IPS DF 4.7 (cell line): ENCODE measurements around the gene PABPC3.

Experiments used
- DNase-seq: peaks from one replicate; pipeline ENCODE4 v3.0.0-alpha.2; 2013; ENCODE audit warnings: low spot score; ENCODE audit errors: extremely low read depth

The PABPC3 gene

GRCh38 chr13:25111585-25111956 lies 15.6 kb downstream of the PABPC3 start:
- DNase-seq, result no peak

GRCh38 chr13:25112695-25113255 lies 16.8 kb downstream of the PABPC3 start:
- no peak for DNase-seq

- DNase-seq, result peak; percentile 41
These were observed 18.3 kb downstream of the PABPC3 start for GRCh38 chr13:25114220-25114619.

GRCh38 chr13:25116044-25116443 lies 20.1 kb downstream of the PABPC3 start:
- no peak for DNase-seq

- no peak for DNase-seq
These were observed 21.4 kb downstream of the PABPC3 start for GRCh38 chr13:25117312-25117711.

GRCh38 chr13:25118378-25118905 lies 22.5 kb downstream of the PABPC3 start:
- no peak for DNase-seq

- no peak for DNase-seq
These were observed 35.0 kb downstream of the PABPC3 start for GRCh38 chr13:25130944-25131343.

- no peak for DNase-seq
These were observed 36.0 kb downstream of the PABPC3 start for GRCh38 chr13:25131881-25132420.

- no peak for DNase-seq
These were observed 36.9 kb downstream of the PABPC3 start for GRCh38 chr13:25132751-25133390.

GRCh38 chr13:25135896-25136295 lies 40.0 kb downstream of the PABPC3 start:
- DNase-seq, result no peak

- peak; percentile 56 for DNase-seq
These were observed 41.2 kb downstream of the PABPC3 start for GRCh38 chr13:25136880-25137787.

GRCh38 chr13:25137788-25138115 lies 41.8 kb downstream of the PABPC3 start:
- no peak for DNase-seq

- no peak for DNase-seq
These were observed 45.1 kb downstream of the PABPC3 start for GRCh38 chr13:25141042-25141441.

- DNase-seq, result no peak
These were observed 47.8 kb downstream of the PABPC3 start for GRCh38 chr13:25143706-25144105.

GRCh38 chr13:25147638-25148401 lies 51.9 kb downstream of the PABPC3 start:
- DNase-seq, result no peak

- DNase-seq, result no peak
These were observed 52.5 kb downstream of the PABPC3 start for GRCh38 chr13:25148402-25148771.
